MG63 (cell line): ENCODE results near the gene SLC22A12. TPM values are rescaled to one million over a fixed set of nuclear protein-coding genes. Genes with fewer than 3 reads are reported as not detected.

Source experiments
- DNase-seq: peaks from one replicate; pipeline ENCODE4 v3.0.0-alpha.2; 2020
- H3K27me3 ChIP-seq: fragments of 250-450 bp; sonication (Bioruptor Pico); 2 replicates; pipeline ENCODE4 v1.5.1; 2020; ENCODE audit warnings: mild to moderate bottlenecking, moderate library complexity
- H3K36me3 ChIP-seq: fragments of 250-450 bp; sonication (Bioruptor Pico); 2 replicates; pipeline ENCODE4 v1.5.1; 2020; ENCODE audit warnings: mild to moderate bottlenecking, moderate library complexity
- H3K4me3 ChIP-seq: fragments of 250-450 bp; sonication (Bioruptor Pico); 2 replicates; pipeline ENCODE4 v1.5.1; 2020; ENCODE audit warnings: mild to moderate bottlenecking, moderate library complexity
- H3K9me3 ChIP-seq: fragments of 250-450 bp; sonication (Bioruptor Pico); 2 replicates; pipeline ENCODE4 v1.5.1; 2020; ENCODE audit warnings: mild to moderate bottlenecking, moderate library complexity
- total RNA-seq: library from RNA; depleted of rRNA; stranded (reverse); fragments of >200 nt; shearing (Covaris generic); gene quantifications from 2 replicates; pipeline ENCODE4 v1.2.3, GENCODE V29; 2014; ENCODE audit warnings: low replicate concordance

SLC22A12 gene
- total RNA-seq, 1 experiment from 2014 or later, result not detected

DNA sequence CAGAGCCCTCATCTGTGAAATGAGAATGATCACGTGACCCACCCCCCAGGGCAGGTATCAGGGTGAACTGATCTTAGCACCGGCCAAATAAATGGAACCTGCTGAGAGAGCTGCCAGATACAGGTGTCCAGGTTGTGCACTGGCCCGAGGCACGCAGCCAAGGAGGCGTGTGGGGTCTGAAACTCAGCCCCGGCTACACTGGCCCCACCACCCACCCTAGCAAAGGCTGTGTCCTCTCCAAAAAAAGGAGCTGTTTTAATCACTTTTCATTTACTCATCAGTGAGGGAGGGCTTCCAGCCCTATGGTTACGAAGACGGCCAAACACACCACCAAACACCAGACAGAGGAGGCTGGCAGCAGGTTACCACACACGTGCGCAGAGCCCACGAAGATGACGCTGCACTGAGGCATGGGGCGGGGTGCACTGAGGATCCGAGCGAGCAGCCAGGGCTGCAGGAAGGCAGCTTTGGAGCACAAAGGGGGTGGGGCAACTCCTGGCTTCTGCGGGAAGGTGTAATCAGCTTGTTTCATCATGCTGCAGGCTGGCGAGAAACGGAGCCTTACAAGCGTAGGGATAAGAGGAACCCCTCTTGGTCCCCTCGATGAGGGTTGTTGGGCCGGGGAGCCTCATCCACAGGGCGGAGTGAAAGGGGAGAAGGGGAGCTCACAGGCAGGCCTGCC lies 19.5 kb upstream of the SLC22A12 start:
- H3K4me3 ChIP-seq, result no peak overlapping the region
- no peaks in the 10 kb centered on the region for H3K36me3 ChIP-seq
- no peaks in the 10 kb centered on the region for H3K9me3 ChIP-seq
- peak; percentile 10 for DNase-seq
- peaks cover 6% of the 10 kb centered on the region; the same call in 1 of the 2 replicates for H3K27me3 ChIP-seq

DNA sequence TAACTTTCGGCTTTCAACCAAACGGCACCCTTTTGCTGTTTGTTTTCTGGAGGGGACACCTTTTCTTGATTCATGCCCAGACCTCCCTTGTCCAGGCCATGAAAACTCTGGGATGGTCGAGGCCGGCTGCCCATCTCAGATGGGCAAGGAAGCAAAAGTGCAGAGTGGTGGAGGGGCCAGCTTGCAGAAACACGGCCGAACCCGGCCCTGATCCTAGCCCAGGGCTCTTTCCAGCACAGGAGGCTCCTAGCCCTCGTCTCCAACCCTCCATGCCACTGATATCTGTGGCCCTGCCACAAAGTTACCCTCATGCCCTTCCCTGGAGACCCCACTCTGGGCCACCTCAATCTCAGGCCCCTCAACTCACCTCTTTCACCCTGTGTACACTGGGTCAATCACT lies 18.9 kb upstream of the SLC22A12 start:
- Histone ChIP-seq H3K4me3 (no peak overlapping the region), H3K9me3 (no peaks in the 10 kb centered on the region), H3K27me3 (peaks cover 6% of the 10 kb centered on the region; the same call in 1 of the 2 replicates), H3K36me3 (no peaks in the 10 kb centered on the region)
- no peak for DNase-seq

DNA sequence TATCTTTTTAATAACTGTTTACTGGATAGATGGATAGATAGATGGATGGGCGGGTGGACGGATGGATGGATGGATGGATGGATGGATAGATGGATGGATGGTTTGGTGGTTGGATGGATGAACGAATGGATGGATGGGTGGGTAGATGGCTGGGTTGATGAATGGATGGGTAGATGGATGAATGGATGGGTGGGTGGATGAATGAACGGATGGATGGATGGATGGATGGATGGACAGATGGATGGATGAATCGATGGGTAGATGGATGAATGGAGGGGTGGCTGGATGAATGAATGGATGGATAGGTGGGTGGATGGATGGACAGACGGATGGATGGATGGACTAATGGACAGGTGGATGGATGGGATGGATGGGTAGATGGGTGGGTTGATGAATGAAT lies 13.8 kb upstream of the SLC22A12 start:
- H3K27me3 ChIP-seq, result peaks cover 6% of the 10 kb centered on the region; the same call in 1 of the 2 replicates
- no peak for DNase-seq
- H3K4me3 ChIP-seq, result no peak overlapping the region
- no peaks in the 10 kb centered on the region for H3K9me3 ChIP-seq
- H3K36me3 ChIP-seq, result no peaks in the 10 kb centered on the region

DNA sequence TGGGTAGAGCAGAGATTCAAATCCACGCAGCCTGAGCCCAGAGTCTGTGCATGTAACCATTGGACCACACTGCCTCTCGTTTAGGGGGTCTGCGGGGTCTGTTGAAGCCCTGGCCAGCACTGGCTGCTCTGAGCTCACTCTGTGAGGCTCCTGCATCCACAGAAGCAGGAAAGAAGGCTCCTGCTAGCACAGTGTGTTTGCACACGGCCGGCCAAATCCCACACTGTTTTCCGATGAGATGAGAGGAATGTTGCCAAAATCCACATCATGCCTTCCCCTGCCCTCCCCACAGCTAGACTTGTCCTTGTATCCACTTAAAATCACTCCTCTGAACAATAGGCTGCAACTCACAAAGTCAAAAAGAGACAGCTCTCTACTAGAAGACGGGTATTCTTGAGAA lies 10.6 kb upstream of the SLC22A12 start:
- no peak for DNase-seq
- H3K36me3 ChIP-seq, result no peaks in the 10 kb centered on the region
- no peaks in the 10 kb centered on the region for H3K9me3 ChIP-seq
- H3K4me3 ChIP-seq, result no peak overlapping the region
- no peaks in the 10 kb centered on the region for H3K27me3 ChIP-seq

DNA sequence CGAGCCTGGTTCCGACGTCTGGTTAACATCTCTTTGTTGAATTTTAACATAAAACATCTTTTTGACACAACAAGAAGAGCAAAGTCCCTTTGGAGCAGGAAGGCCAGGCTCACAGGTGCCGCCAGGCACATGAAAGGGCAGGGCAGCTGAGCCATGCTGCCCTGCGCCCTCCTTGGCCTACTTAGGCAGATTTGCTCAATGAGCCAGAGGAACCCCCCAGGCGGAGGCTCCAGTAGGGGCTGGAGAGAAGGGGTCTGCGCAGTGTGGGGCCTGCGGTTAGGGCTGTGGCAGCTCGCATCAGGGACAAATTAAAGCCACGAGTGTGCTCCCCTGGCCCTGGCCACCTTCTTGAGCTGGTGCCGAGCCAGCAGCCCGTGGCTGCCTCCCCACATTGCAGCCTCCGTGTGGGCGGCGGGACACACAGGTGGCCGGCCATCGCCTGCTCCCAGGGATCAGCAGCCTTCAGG lies 9.9 kb upstream of the SLC22A12 start:
- Histone ChIP-seq H3K27me3 (no peaks in the 10 kb centered on the region), H3K36me3 (no peaks in the 10 kb centered on the region), H3K4me3 (no peak overlapping the region), H3K9me3 (no peaks in the 10 kb centered on the region)
- no peak for DNase-seq

DNA sequence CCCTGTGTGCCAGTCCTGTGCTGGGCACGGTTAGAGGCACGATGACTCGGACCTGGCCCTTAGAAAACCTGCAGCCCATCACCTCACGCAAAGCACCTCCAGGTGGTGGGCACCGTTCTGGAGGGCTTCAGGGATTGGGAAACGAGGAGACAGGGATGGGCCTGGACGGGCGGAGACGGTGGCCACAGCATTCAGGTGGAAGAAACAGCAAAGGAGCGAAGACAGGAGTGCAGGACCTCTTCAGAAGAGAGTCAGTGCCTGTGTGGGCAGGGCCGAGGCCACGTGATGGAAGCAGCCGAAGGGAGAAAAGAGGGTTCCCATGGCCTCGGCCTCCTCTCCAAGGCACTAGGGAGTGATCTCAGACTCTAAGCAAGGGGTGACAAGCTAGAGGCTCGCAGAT lies 8.1 kb upstream of the SLC22A12 start:
- Histone ChIP-seq H3K9me3 (no peaks in the 10 kb centered on the region), H3K36me3 (no peaks in the 10 kb centered on the region), H3K4me3 (no peak overlapping the region), H3K27me3 (no peaks in the 10 kb centered on the region)
- no peak for DNase-seq

DNA sequence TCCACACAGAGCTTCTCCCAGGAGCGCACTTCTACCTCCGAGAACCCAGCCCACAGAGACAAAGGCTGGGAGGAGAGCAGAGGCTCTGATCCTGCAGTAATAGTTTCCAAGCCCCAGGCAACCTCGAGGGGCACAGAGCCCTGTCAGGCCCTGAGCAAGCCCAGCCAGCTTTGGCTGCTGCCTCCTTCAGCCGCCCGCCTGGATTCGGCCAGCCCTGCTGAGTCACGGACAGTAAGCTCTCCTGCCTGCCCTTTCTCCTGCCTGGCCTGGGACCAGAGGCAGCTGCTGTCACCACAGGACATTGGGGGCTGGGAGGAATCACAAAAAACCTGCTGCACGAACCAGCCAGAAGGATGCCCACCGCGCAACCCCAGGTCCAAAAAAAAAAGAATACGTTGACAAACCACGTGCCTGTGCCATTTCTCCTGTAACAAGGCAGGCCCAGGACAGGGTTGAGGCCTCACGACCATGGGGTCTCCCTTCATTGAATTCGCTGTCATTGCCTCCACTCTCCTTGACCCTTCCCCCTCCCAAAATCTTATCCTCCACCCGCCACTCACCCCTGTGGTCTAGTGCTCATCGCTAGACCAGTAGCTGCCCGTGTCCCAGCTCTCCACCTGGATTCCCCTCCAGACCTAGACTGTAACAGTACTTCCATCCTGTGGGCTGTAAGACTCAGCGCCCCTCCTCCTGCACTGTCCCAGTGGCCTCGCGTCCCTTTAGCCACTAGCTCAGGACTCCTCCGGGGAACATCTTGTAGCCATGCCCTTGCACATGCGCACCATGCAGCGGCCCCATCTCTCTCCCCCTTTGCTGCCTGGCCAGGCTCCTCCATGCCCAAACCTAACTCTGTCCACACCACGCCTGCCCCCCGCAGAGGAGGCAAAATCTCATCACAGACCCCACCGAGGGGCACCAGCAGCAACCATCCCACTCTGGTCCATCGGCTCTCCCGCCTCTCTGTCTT lies 7.4 kb upstream of the SLC22A12 start:
- peak; percentile 86 for DNase-seq
- Histone ChIP-seq H3K9me3 (peaks cover 5% of the 10 kb centered on the region), H3K36me3 (no peaks in the 10 kb centered on the region), H3K4me3 (no peak overlapping the region), H3K27me3 (no peaks in the 10 kb centered on the region)

DNA sequence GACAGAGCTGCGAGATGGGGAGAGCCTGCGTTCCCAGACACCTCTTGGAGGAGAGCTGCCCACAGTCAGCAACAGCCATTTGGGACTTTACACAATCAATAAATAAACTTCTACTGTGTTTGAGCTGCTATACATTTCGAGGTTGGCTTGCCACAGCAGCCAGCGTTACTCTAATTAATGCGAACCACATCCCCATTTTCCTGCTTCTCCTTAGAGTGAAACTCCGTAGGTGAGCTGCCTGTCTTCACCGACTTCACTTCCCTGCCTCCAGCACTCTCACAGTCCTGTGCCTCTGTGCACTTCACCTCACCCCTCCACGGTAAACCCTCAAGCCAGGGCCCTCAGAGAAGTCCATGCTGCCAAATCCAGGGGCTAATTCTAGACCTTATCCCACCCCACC lies 5.9 kb upstream of the SLC22A12 start:
- Histone ChIP-seq H3K36me3 (no peaks in the 10 kb centered on the region), H3K4me3 (no peak overlapping the region), H3K9me3 (peaks cover 12% of the 10 kb centered on the region), H3K27me3 (no peaks in the 10 kb centered on the region)
- DNase-seq, result no peak

DNA sequence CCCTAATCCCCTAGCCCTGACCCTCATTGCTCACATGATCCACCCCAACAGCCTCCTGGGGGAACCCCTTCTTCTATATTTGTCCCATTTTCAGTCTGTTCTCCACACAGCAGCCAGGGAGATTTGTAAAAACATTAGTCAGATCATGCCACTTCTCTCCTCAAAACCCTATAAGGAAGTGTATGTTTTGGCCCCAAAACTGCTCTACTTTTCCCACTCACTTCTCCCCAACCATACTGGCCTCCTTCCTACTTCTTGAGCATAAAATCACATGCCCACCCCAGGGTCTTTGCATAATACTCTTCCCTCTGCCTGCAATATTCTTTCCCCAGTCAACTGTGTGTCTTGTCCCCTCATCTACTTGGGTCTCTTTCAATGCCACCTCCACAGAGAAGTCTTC lies 4.7 kb upstream of the SLC22A12 start:
- no peak overlapping the region for H3K4me3 ChIP-seq
- DNase-seq, result no peak
- no peaks in the 10 kb centered on the region for H3K36me3 ChIP-seq
- H3K9me3 ChIP-seq, result peaks cover 12% of the 10 kb centered on the region
- H3K27me3 ChIP-seq, result no peaks in the 10 kb centered on the region

DNA sequence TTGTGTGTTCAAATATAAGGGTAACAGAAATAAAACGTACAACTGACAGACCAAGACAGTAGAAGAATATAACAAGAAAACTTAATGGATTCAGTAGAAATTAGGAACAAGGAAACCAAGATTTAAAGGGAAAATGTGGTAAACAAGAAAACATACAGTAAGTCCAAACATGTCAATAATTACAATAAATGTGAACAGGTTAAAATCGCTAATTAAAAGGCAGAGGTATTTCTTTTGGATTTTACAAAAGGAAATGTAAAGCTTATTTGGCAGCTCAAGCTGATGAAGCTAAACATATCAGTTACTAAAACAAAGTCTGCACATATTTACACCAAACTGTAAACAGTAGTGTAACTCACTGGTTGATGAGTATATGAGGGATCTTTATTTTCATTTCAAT lies 2.3 kb upstream of the SLC22A12 start:
- H3K36me3 ChIP-seq, result no peaks in the 10 kb centered on the region
- H3K27me3 ChIP-seq, result no peaks in the 10 kb centered on the region
- H3K4me3 ChIP-seq, result no peak overlapping the region
- DNase-seq, result no peak
- peaks cover 12% of the 10 kb centered on the region for H3K9me3 ChIP-seq

DNA sequence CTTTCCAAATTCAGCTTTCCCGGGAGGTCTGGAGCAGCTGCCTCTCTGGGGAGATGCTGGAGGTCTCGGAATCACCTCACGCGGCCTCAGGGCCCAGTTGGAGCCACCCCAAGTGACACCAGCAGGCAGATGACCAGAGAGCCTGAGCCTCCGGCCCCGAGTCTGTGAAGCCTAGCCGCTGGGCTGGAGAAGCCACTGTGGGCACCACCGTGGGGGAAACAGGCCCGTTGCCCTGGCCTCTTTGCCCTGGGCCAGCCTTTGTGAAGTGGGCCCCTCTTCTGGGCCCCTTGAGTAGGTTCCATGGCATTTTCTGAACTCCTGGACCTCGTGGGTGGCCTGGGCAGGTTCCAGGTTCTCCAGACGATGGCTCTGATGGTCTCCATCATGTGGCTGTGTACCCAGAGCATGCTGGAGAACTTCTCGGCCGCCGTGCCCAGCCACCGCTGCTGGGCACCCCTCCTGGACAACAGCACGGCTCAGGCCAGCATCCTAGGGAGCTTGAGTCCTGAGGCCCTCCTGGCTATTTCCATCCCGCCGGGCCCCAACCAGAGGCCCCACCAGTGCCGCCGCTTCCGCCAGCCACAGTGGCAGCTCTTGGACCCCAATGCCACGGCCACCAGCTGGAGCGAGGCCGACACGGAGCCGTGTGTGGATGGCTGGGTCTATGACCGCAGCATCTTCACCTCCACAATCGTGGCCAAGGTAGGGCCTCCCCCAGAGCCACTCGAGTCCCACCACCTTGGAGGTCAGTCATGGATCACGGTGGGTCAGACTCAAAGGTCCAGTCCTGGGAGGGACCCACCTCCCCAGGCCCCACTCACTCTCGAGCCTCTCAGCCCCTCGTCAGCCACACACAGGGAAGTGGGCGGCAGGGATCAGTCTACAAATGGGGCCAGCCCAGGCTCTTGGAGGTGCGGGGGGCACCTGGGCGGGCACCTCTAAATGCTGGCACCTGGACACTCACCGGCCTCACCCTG lies 525 bp downstream of the SLC22A12 start:
- Histone ChIP-seq H3K4me3 (no peak overlapping the region), H3K27me3 (no peaks in the 10 kb centered on the region), H3K9me3 (peaks cover 12% of the 10 kb centered on the region), H3K36me3 (no peaks in the 10 kb centered on the region)
- DNase-seq, result no peak

DNA sequence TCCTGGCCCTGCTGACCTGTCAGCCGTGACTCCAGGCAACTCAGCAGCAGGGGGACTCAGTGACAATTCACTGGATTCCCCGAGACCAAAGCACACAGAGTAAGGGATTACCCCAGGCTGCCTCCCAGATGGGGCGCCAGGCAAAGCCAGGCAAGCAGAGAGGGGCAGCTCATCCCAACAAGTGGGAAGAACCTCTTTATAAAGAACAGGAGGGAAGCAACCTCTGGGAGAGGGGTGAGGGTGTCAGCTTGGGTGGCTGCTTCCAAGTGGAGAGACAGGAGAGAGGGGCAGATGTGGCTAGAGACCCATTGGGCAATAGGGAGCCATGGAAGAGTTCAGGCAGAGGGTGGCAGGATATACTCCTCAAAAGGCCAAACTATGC lies 1.2 kb downstream of the SLC22A12 start:
- Histone ChIP-seq H3K4me3 (no peak overlapping the region), H3K9me3 (peaks cover 12% of the 10 kb centered on the region), H3K36me3 (no peaks in the 10 kb centered on the region), H3K27me3 (no peaks in the 10 kb centered on the region)
- DNase-seq, result no peak

DNA sequence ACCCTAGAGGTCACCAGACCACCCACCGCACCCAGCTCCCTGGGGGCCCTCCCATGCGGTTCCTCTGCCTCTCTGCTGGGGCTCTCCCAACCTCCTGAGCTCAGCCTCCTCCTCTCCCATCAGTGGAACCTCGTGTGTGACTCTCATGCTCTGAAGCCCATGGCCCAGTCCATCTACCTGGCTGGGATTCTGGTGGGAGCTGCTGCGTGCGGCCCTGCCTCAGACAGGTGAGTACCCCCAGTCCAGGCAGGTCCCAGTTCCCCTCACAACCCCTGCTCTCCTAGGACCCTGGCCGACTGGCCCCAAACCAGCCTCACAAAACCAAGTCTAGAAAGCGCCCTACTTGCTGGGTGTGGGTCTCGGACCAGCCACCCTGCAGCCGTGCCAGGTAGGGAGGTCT lies 1.6 kb downstream of the SLC22A12 start:
- H3K36me3 ChIP-seq, result no peaks in the 10 kb centered on the region
- H3K9me3 ChIP-seq, result peaks cover 12% of the 10 kb centered on the region
- no peaks in the 10 kb centered on the region for H3K27me3 ChIP-seq
- H3K4me3 ChIP-seq, result no peak overlapping the region
- DNase-seq, result no peak

DNA sequence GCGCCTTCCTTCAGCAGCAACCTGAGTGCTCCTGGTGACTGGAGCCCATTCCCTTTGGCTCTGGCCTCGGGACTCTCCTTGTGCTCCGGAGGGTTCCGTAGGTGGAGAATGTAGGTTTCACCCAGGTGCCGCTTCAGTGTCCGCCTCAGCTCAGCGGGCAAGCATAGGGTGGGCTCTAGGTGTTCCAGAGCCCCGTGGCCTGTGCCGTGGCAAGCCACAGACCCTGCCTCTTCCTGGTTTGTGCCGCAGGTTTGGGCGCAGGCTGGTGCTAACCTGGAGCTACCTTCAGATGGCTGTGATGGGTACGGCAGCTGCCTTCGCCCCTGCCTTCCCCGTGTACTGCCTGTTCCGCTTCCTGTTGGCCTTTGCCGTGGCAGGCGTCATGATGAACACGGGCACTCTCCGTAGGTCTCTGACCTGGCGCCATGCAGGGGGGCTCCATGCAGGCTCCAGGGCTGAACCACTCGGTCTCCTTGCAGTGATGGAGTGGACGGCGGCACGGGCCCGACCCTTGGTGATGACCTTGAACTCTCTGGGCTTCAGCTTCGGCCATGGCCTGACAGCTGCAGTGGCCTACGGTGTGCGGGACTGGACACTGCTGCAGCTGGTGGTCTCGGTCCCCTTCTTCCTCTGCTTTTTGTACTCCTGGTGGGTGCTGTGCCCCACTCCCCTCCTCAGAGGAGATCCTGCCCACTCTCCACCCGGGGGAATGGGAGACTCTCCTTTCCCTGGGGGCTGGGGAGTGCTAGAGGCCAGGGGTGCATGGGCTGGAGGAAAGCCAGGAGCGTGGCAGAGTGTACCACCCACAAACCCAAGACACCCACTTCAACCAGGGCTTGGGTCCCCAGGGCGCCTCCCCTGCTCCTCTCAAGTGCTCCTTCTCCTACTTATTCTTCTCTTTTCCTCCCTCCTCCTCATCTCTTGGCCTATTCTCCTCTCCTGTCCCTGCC lies 2.4 kb downstream of the SLC22A12 start:
- no peaks in the 10 kb centered on the region for H3K36me3 ChIP-seq
- peaks cover 9% of the 10 kb centered on the region for H3K9me3 ChIP-seq
- no peak for DNase-seq
- H3K4me3 ChIP-seq, result no peak overlapping the region
- H3K27me3 ChIP-seq, result no peaks in the 10 kb centered on the region

DNA sequence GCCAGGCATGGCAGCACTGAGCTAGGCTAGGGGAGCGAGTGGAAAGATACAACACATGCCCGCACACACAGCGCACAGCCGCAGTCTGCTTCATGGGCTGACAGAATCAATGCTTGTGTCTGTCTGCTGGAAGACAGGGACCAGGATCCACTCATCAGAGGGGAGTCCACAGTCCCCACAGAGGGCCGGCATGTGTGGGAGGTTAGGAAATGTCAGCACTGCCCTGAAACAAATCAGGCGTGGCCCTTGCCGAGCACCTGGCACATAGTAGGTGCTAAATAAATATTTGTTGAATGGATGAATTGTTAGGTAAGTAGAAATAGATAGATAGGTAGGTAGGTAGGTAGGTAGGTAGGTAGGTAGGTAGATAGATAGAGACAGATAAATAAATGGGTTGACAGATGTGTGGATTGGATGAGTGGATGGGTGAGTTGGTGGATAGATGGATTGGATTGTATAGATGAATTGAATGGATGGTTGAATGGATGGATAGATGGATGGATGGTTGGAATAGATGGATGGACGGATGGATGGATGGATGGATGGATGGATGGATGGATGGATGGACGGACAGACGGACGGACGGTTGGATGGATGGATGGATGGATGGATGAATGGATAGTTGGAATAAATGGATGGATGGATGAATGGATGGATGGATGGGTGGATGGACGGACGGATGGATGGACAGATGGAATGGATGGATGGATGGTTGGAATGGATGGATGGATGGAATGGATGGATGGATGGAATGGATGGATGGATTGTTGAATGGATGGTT lies 3.3 kb downstream of the SLC22A12 start:
- Histone ChIP-seq H3K27me3 (no peaks in the 10 kb centered on the region), H3K36me3 (no peaks in the 10 kb centered on the region), H3K4me3 (no peak overlapping the region), H3K9me3 (no peaks in the 10 kb centered on the region; the same call in 1 of the 2 replicates)
- no peak for DNase-seq
